Amniotic epithelial cell (primary cell): ENCODE results near the gene CBFA2T2.
"Not testable (repeated sequence)": the region's sequence is repeated elsewhere in the genome, so short reads cannot be mapped to it uniquely, and the experiment has no call there.

ENCODE experiments used
- DNase-seq: peaks from one replicate; pipeline ENCODE4 v3.0.0-alpha.2; 2010; ENCODE audit warnings: low read depth

The CBFA2T2 gene

GRCh38 chr20:33575282-33575681 is 85.4 kb downstream of the CBFA2T2 start:
- peak; percentile 60 for DNase-seq

GRCh38 chr20:33576432-33577125 is 86.7 kb downstream of the CBFA2T2 start:
- DNase-seq = no peak

- no peak for DNase-seq
Observed at GRCh38 chr20:33578510-33578909, 88.6 kb downstream of the CBFA2T2 start.

- DNase-seq = no peak
Observed at GRCh38 chr20:33583143-33583542, 93.2 kb downstream of the CBFA2T2 start.

GRCh38 chr20:33584976-33585375 is 95.1 kb downstream of the CBFA2T2 start:
- DNase-seq = no peak

- no peak for DNase-seq
Observed at GRCh38 chr20:33585413-33585812, 95.5 kb downstream of the CBFA2T2 start.

- no peak for DNase-seq
Observed at GRCh38 chr20:33589059-33589458, 99.2 kb downstream of the CBFA2T2 start.

- not testable (repeated sequence) for DNase-seq
Observed at GRCh38 chr20:33591901-33592300, 102.0 kb downstream of the CBFA2T2 start.

- no peak for DNase-seq
Observed at GRCh38 chr20:33594743-33595142, 104.8 kb downstream of the CBFA2T2 start.

GRCh38 chr20:33600414-33600813 is 110.5 kb downstream of the CBFA2T2 start:
- DNase-seq = no peak

- no peak for DNase-seq
Observed at GRCh38 chr20:33600981-33601380, 111.1 kb downstream of the CBFA2T2 start.

- DNase-seq = no peak
Observed at GRCh38 chr20:33601861-33602260, 112.0 kb downstream of the CBFA2T2 start.

GRCh38 chr20:33602826-33603590 is 113.1 kb downstream of the CBFA2T2 start:
- peak; percentile 51 for DNase-seq

- DNase-seq = no peak
Observed at GRCh38 chr20:33604084-33604990, 114.4 kb downstream of the CBFA2T2 start.

GRCh38 chr20:33604991-33605370 is 115.1 kb downstream of the CBFA2T2 start:
- no peak for DNase-seq

GRCh38 chr20:33606118-33606771 is 116.3 kb downstream of the CBFA2T2 start:
- DNase-seq = no peak

- no peak for DNase-seq
Observed at GRCh38 chr20:33609504-33609903, 119.6 kb downstream of the CBFA2T2 start.

- no peak for DNase-seq
Observed at GRCh38 chr20:33611106-33611505, 121.2 kb downstream of the CBFA2T2 start.

GRCh38 chr20:33612001-33612400 is 122.1 kb downstream of the CBFA2T2 start:
- DNase-seq = no peak

- DNase-seq = no peak
Observed at GRCh38 chr20:33621717-33622400, 132.0 kb downstream of the CBFA2T2 start.

- no peak for DNase-seq
Observed at GRCh38 chr20:33622705-33623365, 132.9 kb downstream of the CBFA2T2 start.
